Measurements from ENCODE around the gene RSRP1.

RSRP1 gene

DNA sequence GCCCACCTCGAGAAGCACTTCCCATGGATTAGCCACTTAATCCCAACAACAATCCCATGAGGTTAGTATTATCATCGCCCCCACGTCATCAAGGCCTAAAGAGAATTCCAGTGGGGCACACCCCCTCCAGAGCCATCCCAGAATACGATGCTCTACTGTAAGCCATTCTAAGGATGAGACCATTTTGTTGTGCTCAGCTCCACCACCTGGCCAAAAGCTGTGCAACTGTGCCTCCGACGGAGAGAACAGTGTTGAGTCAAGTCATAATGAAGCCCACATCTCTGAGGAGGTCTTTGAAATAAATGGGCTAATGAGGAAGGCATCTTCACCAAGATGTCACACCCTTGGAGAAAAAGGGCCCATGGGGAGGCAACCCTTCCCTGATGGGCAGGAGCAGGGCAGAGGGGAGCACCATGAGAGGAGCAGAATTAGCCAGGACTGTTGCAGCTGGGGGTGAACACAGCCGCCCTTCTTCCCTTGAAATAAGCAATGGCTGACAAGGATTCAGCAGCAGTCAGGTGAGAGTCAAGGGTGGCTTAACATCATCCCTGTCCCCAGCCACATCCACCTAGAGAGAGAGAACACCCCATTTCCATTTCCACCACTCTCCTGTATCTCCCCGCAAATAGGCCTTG, 29.5 kb downstream of the RSRP1 start:
- no peak for DNase-seq (ENCODE audit: low spot score)

DNA sequence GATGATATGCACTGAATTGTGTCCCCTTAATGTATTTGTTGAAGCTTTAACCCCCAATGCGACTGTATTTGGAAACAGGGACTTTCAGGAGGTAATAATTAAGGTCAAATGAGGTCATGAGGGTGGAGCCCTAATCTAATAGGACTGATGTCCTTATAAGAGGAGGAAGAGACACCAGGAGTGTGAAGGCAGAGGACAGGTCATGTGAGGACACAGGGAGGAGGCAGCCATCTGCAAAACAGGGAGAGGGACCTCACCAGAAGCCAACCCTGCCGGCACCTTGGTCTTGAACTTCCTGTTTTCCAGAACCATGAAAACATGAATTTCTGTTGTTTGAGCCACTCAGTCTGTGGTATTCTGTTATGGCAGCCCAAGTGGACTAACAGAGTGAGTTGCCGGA, 30.2 kb downstream of the RSRP1 start:
- no peak for DNase-seq (ENCODE audit: low spot score)

DNA sequence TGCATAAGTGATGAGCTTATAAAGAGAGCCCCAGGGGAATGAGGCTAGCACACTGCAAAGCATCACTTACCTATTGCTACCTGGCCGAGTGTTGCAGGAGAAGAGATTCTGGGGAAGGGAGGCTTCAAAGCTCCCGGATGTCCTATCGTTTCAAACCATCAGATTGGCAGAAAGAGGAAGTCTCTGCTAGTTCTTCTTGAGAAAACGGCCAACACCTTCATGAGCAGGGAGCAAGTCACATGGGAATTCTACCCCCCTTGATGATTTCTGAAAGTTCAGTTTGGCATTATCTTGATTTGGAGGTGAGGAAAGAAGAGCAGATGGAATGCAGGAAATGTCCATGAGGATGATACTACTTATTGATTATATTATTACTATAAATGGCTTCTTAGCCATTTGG, 31.1 kb downstream of the RSRP1 start:
- no peak for DNase-seq (ENCODE audit: low spot score)

GRCh38 chr1:25212725-25213124, 34.5 kb downstream of the RSRP1 start:
- no peak for DNase-seq (ENCODE audit: low spot score)

- DNase-seq (ENCODE audit: low spot score): no peak
Measured at GRCh38 chr1:25210728-25211127, 36.5 kb downstream of the RSRP1 start.

DNA sequence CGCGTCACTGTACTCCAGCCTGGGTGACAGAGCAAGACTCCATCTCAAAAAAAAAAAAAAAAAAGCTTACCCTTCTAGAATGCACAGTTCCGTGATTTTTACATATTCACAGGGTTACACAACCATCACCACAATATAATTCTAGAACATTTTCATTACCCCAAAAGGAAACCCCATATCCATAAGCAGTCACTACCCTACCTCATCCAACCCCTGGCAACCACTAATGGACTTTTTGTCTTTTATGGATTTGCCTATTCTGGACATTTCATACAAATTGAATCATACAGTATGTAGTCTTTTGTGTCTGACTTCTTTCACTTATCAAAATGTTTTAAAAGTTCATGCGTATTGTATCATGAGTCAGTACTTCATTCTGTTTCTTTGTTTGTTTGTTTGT, 37.7 kb downstream of the RSRP1 start:
- DNase-seq (ENCODE audit: low spot score): no peak

GRCh38 chr1:25208561-25209222, 38.6 kb downstream of the RSRP1 start:
- DNase-seq (ENCODE audit: low spot score): no peak

DNA sequence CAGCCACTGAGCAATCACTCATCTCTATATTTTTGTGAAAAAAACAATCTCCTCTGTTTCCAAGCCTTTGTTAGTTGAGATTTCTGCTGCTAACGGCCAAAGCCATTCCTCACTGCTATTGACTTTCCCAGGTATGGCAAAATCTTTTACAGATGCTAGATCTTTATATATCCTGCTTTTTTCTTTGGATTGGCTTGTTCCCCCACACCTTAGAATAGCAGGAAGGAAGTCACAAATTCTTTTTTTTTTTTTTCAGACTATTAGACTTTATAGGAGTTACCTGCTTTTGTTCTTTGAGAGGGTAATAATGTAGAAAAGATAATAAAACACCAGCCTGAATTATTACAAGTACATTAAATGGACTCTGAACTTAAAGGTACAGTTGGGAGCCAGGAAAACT, 39.2 kb downstream of the RSRP1 start:
- no peak for DNase-seq (ENCODE audit: low spot score)

- DNase-seq (ENCODE audit: low spot score): no peak
Measured at GRCh38 chr1:25206201-25206600, 41.1 kb downstream of the RSRP1 start.

- no peak for DNase-seq (ENCODE audit: low spot score)
Measured at GRCh38 chr1:25205786-25206185, 41.5 kb downstream of the RSRP1 start.

DNA sequence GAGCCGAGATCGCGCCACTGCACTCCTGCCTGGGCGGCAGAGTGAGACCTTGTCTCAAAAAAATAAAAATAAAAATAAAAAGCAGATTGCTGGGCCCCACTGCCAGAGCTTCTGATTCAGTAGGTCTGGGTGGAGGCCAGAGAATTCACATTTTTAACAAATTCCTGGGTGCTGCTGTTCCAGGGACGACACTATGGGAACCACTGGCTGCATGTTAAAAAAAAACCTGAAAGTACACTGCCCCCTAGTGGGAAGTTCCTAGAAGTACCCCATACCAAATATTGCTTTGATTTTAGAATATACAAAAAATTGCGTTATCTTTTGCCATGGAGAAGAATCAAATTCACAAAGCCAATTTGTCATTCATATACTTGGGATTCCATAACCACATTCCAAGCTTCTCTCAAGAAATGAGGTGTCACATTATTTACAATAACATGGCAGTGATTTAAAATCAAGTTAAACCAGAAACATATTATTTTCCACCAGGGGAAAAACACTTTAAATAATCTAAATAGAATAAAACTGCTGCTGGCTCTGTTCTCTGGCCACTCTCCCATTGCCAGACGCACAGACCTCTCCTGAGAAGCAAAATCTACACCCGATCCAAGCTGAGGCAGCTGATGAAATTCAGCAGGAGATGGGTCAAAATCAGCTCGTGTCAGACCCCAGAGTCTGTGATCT, 42.3 kb downstream of the RSRP1 start:
- peak; percentile 72 for DNase-seq (ENCODE audit: low spot score)

GRCh38 chr1:25201006-25201405, 46.2 kb downstream of the RSRP1 start:
- DNase-seq (ENCODE audit: low spot score): no peak

DNA sequence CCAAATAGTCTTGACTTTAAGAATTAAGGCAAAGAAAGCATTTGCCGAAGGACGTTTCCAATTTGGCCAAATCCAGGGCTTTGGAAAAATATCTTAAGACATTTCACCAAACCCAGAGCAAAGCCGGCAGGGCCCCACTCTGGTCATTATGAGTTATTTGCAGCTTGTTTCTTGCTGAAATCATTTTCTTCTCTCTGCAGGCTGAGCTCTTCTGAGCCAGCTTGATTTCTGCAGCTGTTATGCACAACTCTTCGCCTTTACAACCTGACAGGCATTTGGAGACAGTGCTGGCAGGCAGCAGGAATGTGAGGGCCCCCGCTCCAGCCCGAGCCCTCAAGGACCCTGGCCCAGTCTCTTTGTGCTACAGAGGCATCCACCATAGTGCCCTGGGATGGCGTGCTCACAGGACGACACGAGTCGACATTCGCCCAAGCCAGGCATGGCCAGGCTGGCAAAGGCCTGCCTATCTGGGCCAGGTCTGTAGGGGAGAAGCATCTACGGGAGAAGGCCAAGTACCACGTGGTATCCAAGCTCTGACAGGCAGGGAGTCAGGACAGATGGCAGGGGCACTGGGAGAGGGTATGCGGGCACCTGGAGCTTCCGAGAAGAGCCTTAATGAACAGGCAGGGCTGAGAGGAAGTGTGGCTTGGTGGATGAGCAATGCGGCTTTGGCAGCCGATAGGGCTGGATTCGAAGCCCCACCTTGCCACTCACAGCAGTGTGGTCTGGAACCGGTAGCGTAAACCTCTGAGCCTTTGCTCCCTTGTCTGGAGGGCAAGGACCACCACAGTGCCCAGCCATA, 47.2 kb downstream of the RSRP1 start:
- DNase-seq (ENCODE audit: low spot score): no peak

GRCh38 chr1:25198663-25199252, 48.5 kb downstream of the RSRP1 start:
- DNase-seq (ENCODE audit: low spot score): peak; percentile 74

- peak; percentile 63 for DNase-seq (ENCODE audit: low spot score)
Measured at GRCh38 chr1:25197982-25198662, 49.1 kb downstream of the RSRP1 start.

GRCh38 chr1:25197235-25197975, 49.8 kb downstream of the RSRP1 start:
- no peak for DNase-seq (ENCODE audit: low spot score)

- no peak for DNase-seq (ENCODE audit: low spot score)
Measured at GRCh38 chr1:25196830-25197229, 50.4 kb downstream of the RSRP1 start.

- no peak for DNase-seq (ENCODE audit: low spot score)
Measured at GRCh38 chr1:25195835-25196234, 51.4 kb downstream of the RSRP1 start.

GRCh38 chr1:25194572-25195020, 52.7 kb downstream of the RSRP1 start:
- DNase-seq (ENCODE audit: low spot score): no peak

GRCh38 chr1:25194054-25194453, 53.2 kb downstream of the RSRP1 start:
- DNase-seq (ENCODE audit: low spot score): no peak

DNA sequence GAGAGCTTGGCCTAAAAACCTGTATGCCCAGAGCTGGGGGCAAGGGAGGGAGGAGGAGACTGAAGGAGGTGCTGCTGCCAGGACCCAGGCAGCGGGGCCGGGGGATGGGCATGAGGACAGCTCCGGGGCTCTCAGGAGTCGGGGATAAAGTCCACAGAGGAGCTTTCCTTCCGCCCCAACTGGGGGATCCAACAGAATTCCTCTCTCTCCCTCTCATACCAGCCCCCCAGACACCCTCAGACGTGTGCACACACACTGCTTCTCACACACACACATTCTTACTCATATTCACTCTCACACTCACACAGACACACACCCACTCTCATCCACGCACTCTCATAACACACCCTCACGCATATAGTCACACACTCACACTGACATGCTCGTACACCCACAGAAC, 54.0 kb downstream of the RSRP1 start:
- no peak for DNase-seq (ENCODE audit: low spot score)
